ENCODE data around the gene KRT13. TPM values are rescaled to one million over a fixed set of nuclear protein-coding genes. Genes with fewer than 3 reads are reported as not detected.

The KRT13 gene
- total and polyA plus RNA-seq, 2 experiments from 2014 or later: not detected

GRCh38 chr17:41538565-41538991 lies 33.2 kb upstream of the KRT13 start (continued):
- TF ChIP-seq CTCF (conservative IDR thresholded peaks at IDR 0.05; ENCODE audit: low read depth in 2 of 2): no peak

- no peak for ATAC-seq
- DNase-seq (ENCODE audit: low spot score): no peak
- Histone ChIP-seq H3K36me3 (ENCODE audit: insufficient read depth) (no peaks in the 10 kb centered on the region), H3K27ac (ENCODE audit: low read depth) (no peak overlapping the region), H3K27me3 (ENCODE audit: insufficient read depth) (no peaks in the 10 kb centered on the region), H2AFZ (no peak overlapping the region), H3K4me1 (ENCODE audit: insufficient read depth) (peaks cover 4% of the 10 kb centered on the region; the same call in 1 of the 2 replicates), H4K20me1 (replicated peaks; ENCODE audit: insufficient read depth) (no peaks in the 10 kb centered on the region), H3K79me2 (replicated peaks; ENCODE audit: insufficient read depth) (no peaks in the 10 kb centered on the region), H3K4me3 (no peak overlapping the region), H3K4me2 (no peak overlapping the region), H3K9me2 (ENCODE audit: insufficient read depth) (no peaks in the 10 kb centered on the region), H3F3A (replicated peaks; ENCODE audit: low read depth) (no peaks in the 10 kb centered on the region)
- H3K9me3 Mint-ChIP-seq: no peaks in the 10 kb centered on the region
- peaks cover 14% of the 10 kb centered on the region for H3K27me3 Mint-ChIP-seq (ENCODE audit: insufficient read depth, low read depth, poor library complexity)
- H3K4me3 Mint-ChIP-seq: no peak overlapping the region
- TF ChIP-seq JUNB (IDR thresholded peaks at IDR 0.05; ENCODE audit: unreplicated experiment): no peak
- no peak for TF ChIP-seq EZH2 (IDR thresholded peaks at IDR 0.05; ENCODE audit: low read depth, unreplicated experiment)
- no peak for TF ChIP-seq STAT1 (IDR thresholded peaks at IDR 0.05; ENCODE audit: unreplicated experiment)
- TF ChIP-seq REST (IDR thresholded peaks at IDR 0.05; ENCODE audit: unreplicated experiment): no peak
- no peak for TF ChIP-seq CTCF (conservative IDR thresholded peaks at IDR 0.05; ENCODE audit: low read depth in 2 of 2)
- TF ChIP-seq ZNF331 (CRISPR knock-in tag; IDR thresholded peaks at IDR 0.05; ENCODE audit: low read depth): no peak
- no peak for TF ChIP-seq ETS1 (IDR thresholded peaks at IDR 0.05)
- TF ChIP-seq ZNF462 (CRISPR knock-in tag; IDR thresholded peaks at IDR 0.05): no peak
- H3K36me3 Mint-ChIP-seq (ENCODE audit: low read depth): no peaks in the 10 kb centered on the region
- H3K27ac Mint-ChIP-seq: no peak overlapping the region
- H3K4me1 Mint-ChIP-seq: peaks cover 41% of the 10 kb centered on the region
Measured at GRCh38 chr17:41537990-41538389, 32.6 kb upstream of the KRT13 start.
